Activated CD4-positive, alpha-beta memory T cell treated with anti-CD3 and anti-CD28 coated beads for 36 hours (primary cell): ENCODE results near the gene FGFR4. TPM values are rescaled to one million over a fixed set of nuclear protein-coding genes. Genes with fewer than 3 reads are reported as not detected.

Experiments
- CTCF ChIA-PET: fragments of 350-600 bp; sonication (Branson Sonifier 250); formaldehyde crosslinking; loops from one replicate; lab custom pipeline; 2021; ENCODE audit warnings: antibody characterized with exemption, inconsistent platforms; lab: Charles Lee
- POLR2A ChIA-PET: fragments of 350-600 bp; sonication (Branson Sonifier 250); formaldehyde crosslinking; loops from one replicate; lab custom pipeline; 2021; ENCODE audit warnings: antibody characterized with exemption; lab: Charles Lee
- DNase-seq: peaks from one replicate; pipeline ENCODE4 v3.0.0-alpha.2; 2020
- H3K27ac Mint-ChIP-seq: one replicate; pipeline ENCODE4 v1.8.0; 2021; ENCODE audit warnings: mixed read lengths
- H3K27me3 Mint-ChIP-seq: one replicate; pipeline ENCODE4 v1.8.0; 2021; ENCODE audit warnings: mixed read lengths
- H3K36me3 Mint-ChIP-seq: one replicate; pipeline ENCODE4 v1.8.0; 2021; ENCODE audit warnings: mixed read lengths
- H3K4me1 Mint-ChIP-seq: one replicate; pipeline ENCODE4 v1.8.0; 2021; ENCODE audit warnings: low read depth, mixed read lengths
- H3K4me3 Mint-ChIP-seq: one replicate; pipeline ENCODE4 v1.8.0; 2021; ENCODE audit warnings: mild to moderate bottlenecking, mixed read lengths
- H3K9me3 Mint-ChIP-seq: one replicate; pipeline ENCODE4 v1.8.0; 2021; ENCODE audit warnings: mixed read lengths
- intact Hi-C: fragments of 100-400 bp; cut with micrococcal nuclease; formaldehyde crosslinking; loops from one replicate; pipeline ENCODE4 v1.15.1; 2023
- total RNA-seq, 2 experiments: library from RNA; stranded (reverse); gene quantifications; one replicate each; pipeline ENCODE4 v1.2.3, GENCODE V29; 2021

FGFR4 gene
- total RNA-seq, 2 experiments from 2014 or later: 0.76 to 0.87 TPM

DNA sequence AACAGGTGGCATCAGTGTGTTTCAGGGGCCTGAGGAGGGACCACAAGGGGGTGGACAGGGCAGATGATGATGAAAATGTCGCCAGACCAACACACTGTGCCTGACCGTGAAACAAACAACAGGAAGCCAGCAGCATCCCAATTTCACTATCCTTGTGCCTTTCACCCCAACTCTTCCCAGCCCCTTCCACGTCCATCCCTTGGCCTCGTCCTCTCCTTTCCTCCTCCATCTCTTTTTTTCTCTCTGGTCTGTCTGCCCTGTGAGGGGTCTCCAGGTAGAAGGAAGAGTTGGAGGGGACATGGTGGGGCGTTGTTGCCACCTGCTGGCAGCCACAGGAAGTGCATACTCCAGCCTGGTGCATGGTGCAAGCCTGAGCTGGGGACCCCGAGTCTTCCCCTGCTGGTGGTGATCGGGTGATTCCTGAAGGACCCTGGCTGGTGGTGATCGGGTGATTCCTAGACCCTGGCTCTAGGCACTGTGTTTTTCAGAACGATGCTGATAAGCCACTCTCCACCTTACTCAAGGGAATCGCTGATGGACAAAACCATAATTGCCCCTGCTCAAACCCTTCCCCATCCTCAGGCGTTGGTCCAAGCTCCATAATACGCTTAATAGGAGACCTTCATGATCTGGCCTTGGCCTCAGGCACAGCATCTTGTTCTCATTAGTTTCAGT is 25.1 kb downstream of the FGFR4 start:
- ChIA-PET CTCF (interaction anchor here (0.5 to 5.5 kb wide), 29 partner anchors 10 to 452 kb away, joined by 3 to 95 read pairs (median 4); partner anchors contain the start of gene NSD1), POLR2A (interaction anchor here (0.5 kb wide), 1 partner anchor 110 kb away, joined by 3 read pairs; no protein-coding TSS in a partner anchor)
- H3K27ac Mint-ChIP-seq: no peak overlapping the region
- no peaks in the 10 kb centered on the region for H3K36me3 Mint-ChIP-seq
- no peaks in the 10 kb centered on the region for H3K9me3 Mint-ChIP-seq
- H3K4me3 Mint-ChIP-seq: no peak overlapping the region
- DNase-seq: peak; percentile 76
- intact Hi-C loops: loop anchor here (1.0 to 10.0 kb wide), 5 partner anchors 40 to 455 kb away; partner anchors contain the start of gene PDLIM7
- H3K4me1 Mint-ChIP-seq: peaks cover 15% of the 10 kb centered on the region
- peaks cover 3% of the 10 kb centered on the region for H3K27me3 Mint-ChIP-seq

GRCh38 chr5:177112589-177113220 is 26.0 kb downstream of the FGFR4 start:
- Mint-ChIP-seq H3K4me3 (no peak overlapping the region), H3K36me3 (no peaks in the 10 kb centered on the region), H3K4me1 (peaks cover 21% of the 10 kb centered on the region), H3K27ac (no peak overlapping the region), H3K9me3 (no peaks in the 10 kb centered on the region), H3K27me3 (no peaks in the 10 kb centered on the region)
- no peak for DNase-seq
- intact Hi-C loops: loop anchor here (1.0 to 10.0 kb wide), 5 partner anchors 40 to 455 kb away; partner anchors contain the start of gene PDLIM7
- ChIA-PET POLR2A (no interaction called here), CTCF (interaction anchor here (0.5 to 5.5 kb wide), 52 partner anchors 9 to 459 kb away, joined by 3 to 95 read pairs (median 4); partner anchors contain the start of genes LMAN2 and NSD1)

DNA sequence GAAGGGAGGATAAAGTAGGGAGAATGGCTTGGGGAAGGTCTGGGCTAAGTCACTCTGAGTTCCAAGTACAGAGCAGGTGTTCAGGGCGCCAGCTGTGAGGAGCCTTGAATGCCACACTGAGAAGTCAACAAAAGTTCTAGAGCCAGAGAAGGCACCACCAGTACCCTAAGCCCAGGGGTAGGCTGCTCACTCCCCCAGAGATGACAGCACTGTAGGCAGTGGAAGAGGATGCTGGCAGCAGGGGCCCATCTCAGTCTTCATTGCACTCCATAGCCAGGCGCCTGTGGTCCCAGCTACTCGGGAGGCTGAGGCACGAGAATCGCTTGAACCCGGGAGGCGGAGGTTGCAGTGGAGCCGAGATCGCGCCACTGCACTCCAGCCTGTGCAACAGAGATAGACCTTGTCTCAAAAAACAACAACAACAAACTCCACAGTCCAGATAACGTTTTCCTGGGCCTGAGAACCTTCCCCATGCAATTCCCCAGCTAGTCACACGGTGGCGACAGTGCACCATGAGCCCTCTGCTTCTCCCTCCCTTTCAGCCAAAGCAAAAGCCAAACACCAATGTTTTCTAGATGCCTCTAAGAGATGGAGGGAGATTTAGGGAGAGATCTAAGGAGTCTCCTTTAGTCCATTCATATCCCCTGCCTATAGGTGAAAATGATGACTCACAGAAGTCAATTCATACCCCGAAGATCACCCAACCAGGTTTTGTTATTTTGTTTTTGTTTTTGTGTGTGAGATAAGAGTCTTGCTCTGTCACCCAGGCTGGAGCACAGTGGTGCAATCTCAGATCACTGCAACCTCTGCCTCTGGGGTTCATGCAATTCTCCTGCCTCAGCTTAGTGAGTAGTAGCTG is 27.1 kb downstream of the FGFR4 start:
- H3K4me3 Mint-ChIP-seq: no peak overlapping the region
- no peak overlapping the region for H3K27ac Mint-ChIP-seq
- H3K36me3 Mint-ChIP-seq: no peaks in the 10 kb centered on the region
- ChIA-PET CTCF (interaction anchor here (0.6 to 5.5 kb wide), 55 partner anchors 8 to 1133 kb away, joined by 3 to 95 read pairs (median 4); partner anchors contain the start of genes LMAN2, NSD1, PRELID1 and RAB24), POLR2A (no interaction called here)
- peaks cover 21% of the 10 kb centered on the region for H3K4me1 Mint-ChIP-seq
- no peaks in the 10 kb centered on the region for H3K9me3 Mint-ChIP-seq
- DNase-seq: peak; percentile 89
- no peaks in the 10 kb centered on the region for H3K27me3 Mint-ChIP-seq
- intact Hi-C loops: loop anchor here (1.0 to 10.0 kb wide), 7 partner anchors 20 to 456 kb away; partner anchors contain the start of genes NSD1, PDLIM7, PRELID1 and RAB24

DNA sequence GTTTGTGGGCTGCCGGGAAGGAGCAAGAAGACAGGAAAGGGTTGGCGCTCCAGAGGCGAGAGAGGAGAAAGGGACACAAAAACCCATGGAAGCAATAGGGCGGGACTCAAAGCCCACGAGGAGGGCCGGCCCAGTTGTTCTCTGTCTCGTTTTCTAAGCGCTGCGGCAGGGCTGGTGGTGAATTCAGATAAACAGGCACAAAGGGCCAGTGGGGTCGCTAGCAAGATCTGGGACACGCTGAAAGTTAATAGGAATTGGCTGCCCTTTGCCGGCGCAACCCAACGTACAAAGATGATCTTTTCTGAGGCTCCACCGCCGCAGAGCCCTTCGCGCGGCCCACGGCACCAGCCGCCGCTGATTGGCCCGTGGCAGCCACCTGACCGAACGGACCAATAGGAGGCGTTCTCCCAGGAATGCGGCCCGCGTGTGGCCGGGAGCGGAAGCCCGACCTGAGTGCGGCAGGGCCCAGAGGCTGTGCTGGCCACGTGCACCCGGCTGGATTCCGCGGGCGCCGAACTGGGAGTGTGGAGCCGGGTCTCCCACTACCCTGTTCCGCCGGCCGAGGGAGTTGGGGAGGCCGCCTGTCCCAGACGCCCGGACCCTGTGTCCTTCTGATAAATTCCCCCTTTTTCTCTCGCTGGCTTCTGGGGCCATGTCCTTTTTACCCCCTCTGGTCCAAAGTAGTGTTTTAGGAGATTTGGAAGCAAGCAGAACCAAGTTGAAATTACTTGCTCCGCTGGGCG is 30.1 kb downstream of the FGFR4 start:
- ChIA-PET CTCF (no interaction called here), POLR2A (interaction anchor here (1.1 kb wide), 1 partner anchor 12 kb away, joined by 3 read pairs; no protein-coding TSS in a partner anchor)
- Mint-ChIP-seq H3K9me3 (no peaks in the 10 kb centered on the region), H3K27ac (peak overlapping the region; percentile 54), H3K27me3 (no peaks in the 10 kb centered on the region), H3K4me3 (peak overlapping the region; percentile 52), H3K4me1 (peaks cover 18% of the 10 kb centered on the region), H3K36me3 (no peaks in the 10 kb centered on the region)
- intact Hi-C loops: loop anchor here (10.0 kb wide), 1 partner anchor 148 kb away; no protein-coding TSS in a partner anchor
- peak; percentile 92 for DNase-seq

- intact Hi-C loops: loop anchor here (10.0 kb wide), 1 partner anchor 147 kb away; no protein-coding TSS in a partner anchor
- H3K27me3 Mint-ChIP-seq: no peaks in the 10 kb centered on the region
- POLR2A ChIA-PET: interaction anchor here (1.1 to 1.8 kb wide), 2 partner anchors 11 to 15 kb away, joined by 3 to 4 read pairs; no protein-coding TSS in a partner anchor
- no peaks in the 10 kb centered on the region for H3K9me3 Mint-ChIP-seq
- DNase-seq: no peak
- no peak overlapping the region for H3K27ac Mint-ChIP-seq
- CTCF ChIA-PET: interaction anchor here (0.7 kb wide), 1 partner anchor 9 kb away, joined by 3 read pairs; no protein-coding TSS in a partner anchor
- H3K36me3 Mint-ChIP-seq: no peaks in the 10 kb centered on the region
- no peak overlapping the region for H3K4me3 Mint-ChIP-seq
- H3K4me1 Mint-ChIP-seq: peaks cover 17% of the 10 kb centered on the region
Observed at GRCh38 chr5:177117441-177118045, 30.8 kb downstream of the FGFR4 start.

DNA sequence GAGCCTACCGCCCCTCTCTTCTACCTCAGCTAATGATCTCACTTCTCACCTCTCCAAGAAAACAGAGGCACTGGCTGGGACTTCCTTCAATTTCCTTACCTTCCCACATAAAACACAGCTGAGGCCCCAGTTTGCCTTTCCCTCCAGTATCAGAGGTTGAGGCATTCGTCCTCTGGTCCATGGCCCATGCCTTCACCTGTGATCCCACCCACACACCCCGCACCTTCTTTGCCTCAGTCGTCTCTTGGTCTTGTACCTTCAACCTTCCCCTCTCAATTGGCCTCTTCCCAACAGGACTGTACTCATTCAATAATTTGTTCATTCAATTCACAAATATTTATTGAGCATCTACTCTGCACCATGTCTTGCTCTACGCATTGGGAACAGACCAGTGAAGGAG is 35.9 kb downstream of the FGFR4 start:
- CTCF ChIA-PET: interaction anchor here (1.2 kb wide), 1 partner anchor 9 kb away, joined by 9 read pairs; no protein-coding TSS in a partner anchor
- Mint-ChIP-seq H3K27me3 (no peaks in the 10 kb centered on the region), H3K36me3 (no peaks in the 10 kb centered on the region), H3K9me3 (no peaks in the 10 kb centered on the region), H3K4me3 (no peak overlapping the region), H3K27ac (no peak overlapping the region), H3K4me1 (no peaks in the 10 kb centered on the region)
- POLR2A ChIA-PET: no interaction called here
- intact Hi-C loops: no loop called here
- no peak for DNase-seq

DNA sequence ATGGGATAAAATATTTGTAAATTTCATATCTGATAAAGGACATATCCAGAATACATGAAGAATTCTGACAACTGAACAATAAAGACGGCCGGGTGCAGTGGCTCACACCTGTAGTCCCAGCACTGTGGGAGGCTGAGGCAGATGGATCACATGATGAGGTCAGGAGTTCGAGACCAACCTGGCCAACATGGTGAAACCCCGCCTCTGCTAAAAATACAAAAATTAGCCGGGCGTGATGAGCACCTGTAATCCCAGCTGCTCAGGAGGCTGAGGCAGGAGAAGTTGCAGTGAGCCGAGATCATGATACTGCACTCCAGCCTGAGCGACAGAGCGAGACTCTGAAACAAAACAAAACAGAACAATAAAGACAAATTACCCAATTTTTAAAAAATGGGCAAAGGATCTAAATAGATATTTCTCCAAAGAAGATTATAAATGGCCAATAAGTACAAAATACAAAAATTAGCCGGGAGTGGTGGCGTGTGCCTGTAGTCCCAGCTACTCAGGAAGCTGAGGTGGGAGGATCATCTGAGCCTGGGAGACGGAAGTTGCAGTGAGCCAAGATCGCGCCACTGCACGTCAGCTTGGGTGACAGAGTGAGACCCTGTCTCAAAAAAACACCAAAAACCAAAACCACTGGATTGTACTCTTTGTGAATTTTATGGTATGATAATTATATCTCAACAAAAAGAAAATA is 37.2 kb downstream of the FGFR4 start:
- H3K36me3 Mint-ChIP-seq: no peaks in the 10 kb centered on the region
- CTCF ChIA-PET: interaction anchor here (1.0 to 1.4 kb wide), 3 partner anchors 10 to 52 kb away, joined by 3 to 6 read pairs (median 3); no protein-coding TSS in a partner anchor
- H3K4me3 Mint-ChIP-seq: no peak overlapping the region
- no peak overlapping the region for H3K27ac Mint-ChIP-seq
- no peak for DNase-seq
- H3K9me3 Mint-ChIP-seq: no peaks in the 10 kb centered on the region
- intact Hi-C loops: no loop called here
- H3K27me3 Mint-ChIP-seq: no peaks in the 10 kb centered on the region
- POLR2A ChIA-PET: interaction anchor here (0.9 kb wide), 1 partner anchor 9 kb away, joined by 3 read pairs; no protein-coding TSS in a partner anchor
- peaks cover 10% of the 10 kb centered on the region for H3K4me1 Mint-ChIP-seq

DNA sequence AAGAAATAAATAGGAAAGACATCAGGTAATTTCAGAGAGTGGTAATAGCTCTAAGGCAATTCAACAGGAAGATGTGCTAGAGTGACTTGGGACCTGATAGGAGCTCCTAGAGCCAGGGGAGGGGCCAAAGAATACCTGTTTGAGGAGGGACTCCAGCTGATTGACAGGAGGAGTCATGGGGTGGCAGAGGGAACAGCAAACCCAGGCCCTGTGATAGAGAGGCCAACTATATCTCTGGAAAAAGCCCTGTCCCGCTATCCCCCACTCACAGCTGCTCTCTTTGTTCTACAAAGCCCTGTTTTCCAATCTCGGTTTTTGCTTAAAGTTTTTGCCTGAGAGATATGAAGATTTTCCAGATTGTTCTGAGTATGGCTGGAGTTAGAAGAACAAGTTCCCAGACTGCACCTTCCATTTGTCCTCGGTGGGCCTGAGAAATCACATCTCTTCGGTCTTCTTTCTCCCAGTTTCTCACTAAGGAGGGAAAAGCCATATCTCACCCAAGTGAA is 37.8 kb downstream of the FGFR4 start:
- ChIA-PET POLR2A (interaction anchor here (0.9 kb wide), 1 partner anchor 8 kb away, joined by 3 read pairs; no protein-coding TSS in a partner anchor), CTCF (interaction anchor here (1.0 to 1.4 kb wide), 3 partner anchors 11 to 53 kb away, joined by 3 to 6 read pairs (median 3); no protein-coding TSS in a partner anchor)
- peaks cover 16% of the 10 kb centered on the region for H3K4me1 Mint-ChIP-seq
- no peaks in the 10 kb centered on the region for H3K27me3 Mint-ChIP-seq
- H3K4me3 Mint-ChIP-seq: no peak overlapping the region
- intact Hi-C loops: no loop called here
- H3K27ac Mint-ChIP-seq: no peak overlapping the region
- no peaks in the 10 kb centered on the region for H3K36me3 Mint-ChIP-seq
- no peaks in the 10 kb centered on the region for H3K9me3 Mint-ChIP-seq
- no peak for DNase-seq

GRCh38 chr5:177126771-177127170 is 40.1 kb downstream of the FGFR4 start:
- Mint-ChIP-seq H3K9me3 (no peaks in the 10 kb centered on the region), H3K4me1 (peaks cover 25% of the 10 kb centered on the region), H3K36me3 (no peaks in the 10 kb centered on the region), H3K4me3 (no peak overlapping the region), H3K27ac (no peak overlapping the region), H3K27me3 (no peaks in the 10 kb centered on the region)
- DNase-seq: no peak
- ChIA-PET POLR2A (interaction anchor here (1.0 kb wide), 1 partner anchor 10 kb away, joined by 3 read pairs; no protein-coding TSS in a partner anchor), CTCF (interaction anchor here (0.6 to 2.3 kb wide), 6 partner anchors 9 to 349 kb away, joined by 3 to 12 read pairs (median 4); no protein-coding TSS in a partner anchor)
- intact Hi-C loops: no loop called here
